ENCODE measurements around the gene LIN28B.

- TF ChIP-seq CTCF (IDR thresholded peaks at IDR 0.05) = no peak
- TF ChIP-seq POLR2A (IDR thresholded peaks at IDR 0.05) = no peak
Measured at GRCh38 chr6:104990085-104990484, 33.2 kb downstream of the LIN28B start.
